ENCODE data around the gene OPA1.

- TF ChIP-seq CTCF (IDR thresholded peaks at IDR 0.05 in 2 of 3, conservative IDR thresholded peaks at IDR 0.05 in 1 of 3; ENCODE audit: borderline replicate concordance in 1 of 3, insufficient read depth in 1 of 3, low read depth in 2 of 3, low read length in 2 of 3): no peak
- no peak for TF ChIP-seq REST (IDR thresholded peaks at IDR 0.05; ENCODE audit: low read depth)
- no peak for TF ChIP-seq SP1 (IDR thresholded peaks at IDR 0.05; ENCODE audit: low read depth)
Observed at GRCh38 chr3:193742628-193743027, 149.6 kb downstream of the OPA1 start.

All from HCT116 (cell line).